HepG2 (cell line): ENCODE data around the gene KRT7.

ENCODE experiments used
- MEIS2 ChIP-seq: sonication (generic); formaldehyde crosslinking; IDR thresholded peaks from 2 replicates; pipeline ENCODE4 v1.9.0; 2021; ENCODE audit warnings: mild to moderate bottlenecking, missing genetic modification reagents
- NFKBIZ ChIP-seq: IDR thresholded peaks from 2 replicates; pipeline ENCODE4 v1.6.1; 2018; ENCODE audit warnings: missing genetic modification reagents, missing compliant biosample characterization
- PATZ1 ChIP-seq: sonication (generic); formaldehyde crosslinking; IDR thresholded peaks from 2 replicates; pipeline ENCODE4 v1.4.0; 2020; ENCODE audit warnings: missing genetic modification reagents
- TCF12 ChIP-seq, 2 experiments: fragments of 450-650 bp in 1 of 2; sonication (generic) in 1 of 2; formaldehyde crosslinking in 1 of 2; IDR thresholded peaks; 2 replicates each; pipeline versions ENCODE4 v1.6.1 to v1.8.0; 2017 to 2022; ENCODE audit warnings: antibody characterized with exemption in 1 of 2, mild to moderate bottlenecking in 1 of 2, missing genetic modification reagents in 1 of 2, moderate library complexity in 1 of 2
- TOE1 ChIP-seq: sonication (generic); formaldehyde crosslinking; IDR thresholded peaks from 2 replicates; pipeline ENCODE4 v1.4.0; 2020; ENCODE audit warnings: mild to moderate bottlenecking, missing genetic modification reagents

DNA sequence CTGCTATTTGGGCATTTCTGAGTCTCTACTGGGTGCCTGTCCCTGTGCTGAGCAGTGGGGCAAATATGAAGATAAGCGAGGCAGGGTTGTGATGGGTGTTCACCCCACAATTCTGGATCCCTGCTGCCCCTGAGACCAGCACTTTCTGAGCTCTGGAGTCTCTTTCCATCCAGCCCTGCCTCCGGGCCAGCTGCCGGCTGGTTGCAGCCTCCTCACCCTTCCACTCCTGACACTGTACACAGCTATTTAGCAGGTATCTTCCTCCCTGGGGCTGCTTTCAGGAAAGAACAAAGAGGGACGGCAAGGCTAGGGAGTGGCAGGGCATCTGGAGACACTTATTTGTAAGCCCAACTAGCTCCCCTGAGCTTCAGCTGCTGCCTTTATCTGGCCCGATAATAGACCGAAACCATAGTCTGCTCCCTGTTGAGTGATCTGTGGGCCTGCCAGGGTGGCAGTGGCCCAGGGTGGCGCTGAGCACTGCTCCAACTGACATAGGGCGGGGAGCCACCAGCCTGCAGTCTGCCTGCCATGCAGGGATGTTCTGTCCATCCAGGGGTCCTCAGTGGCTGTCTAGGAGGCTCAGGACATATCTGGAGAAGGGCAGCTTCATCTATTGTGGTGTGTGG lies 33.6 kb upstream of the KRT7 start:
- TF ChIP-seq PATZ1 (CRISPR knock-in tag) (no peak), TOE1 (CRISPR knock-in tag) (no peak), NFKBIZ (CRISPR knock-in tag) (no peak), MEIS2 (CRISPR knock-in tag) (no peak), TCF12 (IDR thresholded peaks at IDR 0.05) (no peak), TCF12 (CRISPR knock-in tag; IDR thresholded peaks at IDR 0.05) (no peak)
